B cell (primary cell): Measurements from ENCODE around the gene NCAPG. TPM values are rescaled to one million over a fixed set of nuclear protein-coding genes. Genes with fewer than 3 reads are reported as not detected.

Source experiments
- ATAC-seq: fragments of 200-7000 bp; cut with Tn5 transposase; one replicate; pipeline ENCODE4 v1.10.0; 2021; ENCODE audit warnings: low read depth, mild to moderate bottlenecking, moderate number of reproducible peaks, moderate library complexity
- CTCF ChIA-PET: fragments of 350-600 bp; sonication (Branson Sonifier 250); formaldehyde crosslinking; loops from one replicate; lab custom pipeline; 2021; ENCODE audit warnings: antibody characterized with exemption, inconsistent platforms; lab: Charles Lee
- POLR2A ChIA-PET: fragments of 350-600 bp; sonication (Branson Sonifier 250); formaldehyde crosslinking; loops from one replicate; lab custom pipeline; 2021; ENCODE audit warnings: antibody characterized with exemption; lab: Charles Lee
- DNase-seq: peaks from one replicate; pipeline ENCODE4 v3.0.0; 2013
- H2AFZ ChIP-seq: 2 replicates; pipeline ENCODE4 v1.6.1; 2012; ENCODE audit warnings: mild to moderate bottlenecking, low read depth, low read length; ENCODE audit not compliant: insufficient read depth, poor library complexity, severe bottlenecking
- H3K27ac ChIP-seq, 2 donors: 1 replicate in 1 of 2; 2 replicates in 1 of 2; pipeline ENCODE4 v1.5.1; 2012 to 2013; ENCODE audit warnings: low read length in 2 of 2, mild to moderate bottlenecking in 2 of 2, moderate library complexity in 1 of 2
- H3K27me3 ChIP-seq, 4 experiments: fragments of 200-600 bp in 1 of 4; sonication (generic) in 1 of 4; replicated peaks in 1 of 4; 1 replicate in 2 of 4; 2 replicates in 2 of 4; pipeline versions ENCODE4 v1.6.1 to v1.7.0; 2013 to 2016; ENCODE audit warnings: low read length in 3 of 4, mild to moderate bottlenecking in 2 of 4, mixed read lengths in 1 of 4, moderate library complexity in 1 of 4; ENCODE audit not compliant: insufficient read depth in 4 of 4, control insufficient read depth in 3 of 4; ENCODE audit errors: control extremely low read depth in 1 of 4
- H3K36me3 ChIP-seq, 2 experiments: replicated peaks in 1 of 2; 1 replicate in 1 of 2; 2 replicates in 1 of 2; pipeline versions ENCODE4 v1.6.1 to v1.7.1; 2013; ENCODE audit warnings: low read length in 1 of 2; ENCODE audit not compliant: insufficient read depth in 2 of 2, control insufficient read depth in 1 of 2; ENCODE audit errors: control extremely low read depth in 1 of 2, extremely low read depth in 1 of 2
- H3K4me1 ChIP-seq, 2 donors: fragments of 200-600 bp in 1 of 2; sonication (generic) in 1 of 2; 1 replicate in 1 of 2; 2 replicates in 1 of 2; pipeline versions ENCODE4 v1.5.1 to v1.6.1; 2013 to 2017; ENCODE audit warnings: low read length in 2 of 2; ENCODE audit not compliant: control insufficient read depth in 2 of 2, insufficient read depth in 2 of 2
- H3K4me2 ChIP-seq: replicated peaks from 2 replicates; pipeline ENCODE3; 2012; ENCODE audit warnings: mild to moderate bottlenecking, low read depth, low read length; ENCODE audit not compliant: poor library complexity, severe bottlenecking
- H3K4me3 ChIP-seq, 5 experiments: fragments of 200-600 bp in 1 of 5; sonication (generic) in 1 of 5; 1 replicate in 3 of 5; 2 replicates in 2 of 5; pipeline versions ENCODE4 v1.5.1 to v1.7.0; 2011 to 2016; ENCODE audit warnings: low read length in 4 of 5, mild to moderate bottlenecking in 4 of 5, low read depth in 2 of 5, control low read depth in 1 of 5, moderate library complexity in 1 of 5; ENCODE audit not compliant: insufficient read depth in 1 of 5; ENCODE audit errors: control extremely low read depth in 1 of 5, extremely low read depth in 1 of 5
- H3K79me2 ChIP-seq: fragments of 200-600 bp; sonication (generic); one replicate; pipeline ENCODE4 v1.6.0; 2016; ENCODE audit warnings: low read length; ENCODE audit not compliant: control insufficient read depth, insufficient read depth
- H3K9ac ChIP-seq: fragments of 200-600 bp; sonication (generic); 2 replicates; pipeline ENCODE4 v1.6.1; 2017; ENCODE audit warnings: mild to moderate bottlenecking, low read length, moderate library complexity
- H3K9me3 ChIP-seq, 3 donors: one replicate each; pipeline versions ENCODE4 v1.6.1 to v1.7.1; 2013; ENCODE audit warnings: low read length in 2 of 3; ENCODE audit not compliant: control insufficient read depth in 2 of 3, insufficient read depth in 1 of 3; ENCODE audit errors: control extremely low read depth in 1 of 3
- H4K20me1 ChIP-seq: 2 replicates; pipeline ENCODE4 v1.6.0; 2012; ENCODE audit warnings: mild to moderate bottlenecking, low read length; ENCODE audit not compliant: insufficient read depth, control insufficient read depth, poor library complexity, severe bottlenecking
- H3K27ac Mint-ChIP-seq: one replicate; pipeline ENCODE4 v1.8.0; 2021; ENCODE audit warnings: mixed read lengths
- H3K27me3 Mint-ChIP-seq: one replicate; pipeline ENCODE4 v1.8.0; 2021; ENCODE audit warnings: mixed read lengths
- H3K4me1 Mint-ChIP-seq: one replicate; pipeline ENCODE4 v1.8.0; 2021; ENCODE audit warnings: mixed read lengths
- H3K4me3 Mint-ChIP-seq: one replicate; pipeline ENCODE4 v1.8.0; 2021; ENCODE audit warnings: mixed read lengths
- H3K9me3 Mint-ChIP-seq: one replicate; pipeline ENCODE4 v1.8.0; 2022; ENCODE audit warnings: mixed read lengths; ENCODE audit not compliant: insufficient read depth
- CTCF ChIP-seq: fragments of 200-600 bp; IDR thresholded peaks from one replicate; pipeline ENCODE4 v1.8.0; 2022; ENCODE audit warnings: antibody characterized with exemption, mild to moderate bottlenecking
- EZH2 ChIP-seq: IDR thresholded peaks from 2 replicates; pipeline ENCODE4 v1.6.1; 2012; ENCODE audit warnings: borderline replicate concordance, low read depth, mild to moderate bottlenecking, moderate library complexity, low read length; ENCODE audit not compliant: insufficient read depth, poor library complexity, severe bottlenecking
- WGBS: methylation state at CpG from one replicate; pipeline ENCODE4 v1.1.5; 2013; ENCODE audit warnings: missing lambda C conversion rate; ENCODE audit not compliant: insufficient coverage; 5-methylcytosine and 5-hydroxymethylcytosine counted together
- intact Hi-C: fragments of 100-400 bp; cut with micrococcal nuclease; formaldehyde crosslinking; loops from one replicate; pipeline ENCODE4 v1.10.0; 2022
- polyA plus RNA-seq: library from polyadenylated mRNA; depleted of rRNA; stranded (reverse); fragments of >200 nt; gene quantifications from 2 replicates; pipeline ENCODE4 v1.2.3, GENCODE V29; 2012
- total RNA-seq, 2 donors: library from RNA; stranded (reverse); fragments of 120-200 nt in 1 of 2; gene quantifications; 1 replicate in 1 of 2; 2 replicates in 1 of 2; pipeline versions ENCODE4 v1.2.3 to v1.2.4, GENCODE V29; 2013 to 2022

The NCAPG gene
- total and polyA plus RNA-seq, 2 donors (not counting 1 experiment from before 2014, with no cell fraction given) = 0.13 to 0.84 TPM

- ChIA-PET POLR2A (no interaction called here), CTCF (interaction anchor here (1.0 kb wide), 1 partner anchor 238 kb away, joined by 3 read pairs; no protein-coding TSS in a partner anchor)
- H3K9ac ChIP-seq = no peak overlapping the region
- Mint-ChIP-seq H3K4me3 (no peak overlapping the region), H3K9me3 (no peaks in the 10 kb centered on the region), H3K27me3 (no peaks in the 10 kb centered on the region), H3K27ac (no peak overlapping the region), H3K4me1 (peaks cover 38% of the 10 kb centered on the region)
- H3K4me1 ChIP-seq = peaks cover 24 to 31% of the 10 kb centered on the region in 2 donors
- no peak for ATAC-seq
- DNase-seq = no peak
- no peaks in the 10 kb centered on the region for H3K27me3 ChIP-seq
- peaks cover 14% of the 10 kb centered on the region for H4K20me1 ChIP-seq
- H2AFZ ChIP-seq = peak overlapping the region; percentile 20
- H3K4me2 ChIP-seq = no peak overlapping the region
- H3K27ac ChIP-seq = no peak overlapping the region
- no peaks in the 10 kb centered on the region for H3K9me3 ChIP-seq
- no peak overlapping the region for H3K4me3 ChIP-seq
- peaks cover 38% of the 10 kb centered on the region for H3K79me2 ChIP-seq
- H3K36me3 ChIP-seq = peaks cover 0 to under 1% of the 10 kb centered on the region in 2 experiments
- 89% methylated on average over 3 of the region's 3 CpGs for WGBS
- TF ChIP-seq EZH2 (no peak), CTCF (no peak)
- intact Hi-C loops = no loop called here
Measured at GRCh38 chr4:17812801-17813200, 2.0 kb downstream of the NCAPG start.

- no peak overlapping the region for H3K4me3 Mint-ChIP-seq
- POLR2A ChIA-PET = no interaction called here
Measured at GRCh38 chr4:17814140-17814539, 3.4 kb downstream of the NCAPG start.

More at GRCh38 chr4:17814140-17814539, 3.4 kb downstream of the NCAPG start:
- Histone ChIP-seq H3K27me3 (no peaks in the 10 kb centered on the region), H3K27ac (no peak overlapping the region), H3K9ac (no peak overlapping the region), H3K4me1 (peaks cover 12 to 19% of the 10 kb centered on the region in 2 donors), H3K9me3 (no peaks in the 10 kb centered on the region), H2AFZ (peak overlapping the region; percentile 70), H3K4me3 (no peak overlapping the region), H3K79me2 (peaks cover 25% of the 10 kb centered on the region), H3K36me3 (no peaks in the 10 kb centered on the region), H3K4me2 (no peak overlapping the region), H4K20me1 (peaks cover 6% of the 10 kb centered on the region)
- Mint-ChIP-seq H3K9me3 (no peaks in the 10 kb centered on the region), H3K27me3 (no peaks in the 10 kb centered on the region), H3K27ac (no peak overlapping the region), H3K4me1 (peaks cover 27% of the 10 kb centered on the region)
- ATAC-seq (no peak), DNase-seq (no peak)
- TF ChIP-seq EZH2 (no peak), CTCF (no peak)
- intact Hi-C loops = no loop called here
- CTCF ChIA-PET = interaction anchor here (0.8 to 0.9 kb wide), 2 partner anchors 108 to 554 kb away, joined by 3 read pairs; no protein-coding TSS in a partner anchor
- 44% methylated on average over 2 of the region's 3 CpGs for WGBS
